Gastroesophageal sphincter (tissue), 3 donors: ENCODE data around the gene INA.

Source experiments
- EP300 ChIP-seq: sonication (generic); formaldehyde crosslinking; IDR thresholded peaks from one replicate; pipeline ENCODE4 v1.6.1; 2017; ENCODE audit warnings: antibody characterized with exemption, mild to moderate bottlenecking
- POLR2A ChIP-seq, 2 donors: fragments of 450-650 bp; IDR thresholded peaks; one replicate each; pipeline ENCODE4 v1.6.1; 2017; ENCODE audit warnings: antibody characterized with exemption in 2 of 2, mild to moderate bottlenecking in 2 of 2, moderate library complexity in 1 of 2
- POLR2AphosphoS5 ChIP-seq: sonication (generic); formaldehyde crosslinking; IDR thresholded peaks from one replicate; pipeline ENCODE4 v1.6.1; 2017; ENCODE audit warnings: antibody characterized with exemption
- TF ChIP-seq, protein P1 (sequence below), 4 experiments: fragments of 200-600 bp in 2 of 4; fragments of 450-650 bp in 2 of 4; sonication (generic) in 1 of 4; IDR thresholded peaks; one replicate each; pipeline ENCODE4 v1.5.1; 2017 to 2019; ENCODE audit warnings: antibody characterized with exemption in 4 of 4, mild to moderate bottlenecking in 2 of 4, moderate library complexity in 2 of 4

- no peak for TF ChIP-seq POLR2A (IDR thresholded peaks at IDR 0.05)
- TF ChIP-seq, protein P1, sequence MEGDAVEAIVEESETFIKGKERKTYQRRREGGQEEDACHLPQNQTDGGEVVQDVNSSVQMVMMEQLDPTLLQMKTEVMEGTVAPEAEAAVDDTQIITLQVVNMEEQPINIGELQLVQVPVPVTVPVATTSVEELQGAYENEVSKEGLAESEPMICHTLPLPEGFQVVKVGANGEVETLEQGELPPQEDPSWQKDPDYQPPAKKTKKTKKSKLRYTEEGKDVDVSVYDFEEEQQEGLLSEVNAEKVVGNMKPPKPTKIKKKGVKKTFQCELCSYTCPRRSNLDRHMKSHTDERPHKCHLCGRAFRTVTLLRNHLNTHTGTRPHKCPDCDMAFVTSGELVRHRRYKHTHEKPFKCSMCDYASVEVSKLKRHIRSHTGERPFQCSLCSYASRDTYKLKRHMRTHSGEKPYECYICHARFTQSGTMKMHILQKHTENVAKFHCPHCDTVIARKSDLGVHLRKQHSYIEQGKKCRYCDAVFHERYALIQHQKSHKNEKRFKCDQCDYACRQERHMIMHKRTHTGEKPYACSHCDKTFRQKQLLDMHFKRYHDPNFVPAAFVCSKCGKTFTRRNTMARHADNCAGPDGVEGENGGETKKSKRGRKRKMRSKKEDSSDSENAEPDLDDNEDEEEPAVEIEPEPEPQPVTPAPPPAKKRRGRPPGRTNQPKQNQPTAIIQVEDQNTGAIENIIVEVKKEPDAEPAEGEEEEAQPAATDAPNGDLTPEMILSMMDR (IDR thresholded peaks at IDR 0.05) = no peak
- TF ChIP-seq EP300 = no peak
- no peak for TF ChIP-seq POLR2AphosphoS5
Measured at GRCh38 chr10:103282961-103283360, 6.0 kb downstream of the INA start.
